ENCODE data around the gene MYOD1. TPM values are rescaled to one million over a fixed set of nuclear protein-coding genes. Genes with fewer than 3 reads are reported as not detected.

Gene MYOD1
- total and polyA plus RNA-seq, 2 of the 4 experiments (the other 2 are of a cell fraction) = not detected

GRCh38 chr11:17753641-17754040, 34.3 kb downstream of the MYOD1 start:
- H3K9me3 ChIP-seq (ENCODE audit: control insufficient read depth, insufficient read depth, low read length) = no peaks in the 10 kb centered on the region
- H4K5ac ChIP-seq (ENCODE audit: low read depth, low read length) = no peak overlapping the region
- no TSS peak for BruUV-seq (replicated peaks)
- H4K8ac ChIP-seq (ENCODE audit: low read depth in 2 of 2, low read length in 2 of 2) = no peak overlapping the region
- DNase-seq = no peak
- H3K9me1 ChIP-seq (ENCODE audit: insufficient read depth, low read length) = no peaks in the 10 kb centered on the region; the same call in 1 of the 2 replicates
- H3K4me3 ChIP-seq (ENCODE audit: insufficient read depth, low read depth, low read length) = no peak overlapping the region
- no peak overlapping the region for H3K23ac ChIP-seq (ENCODE audit: low read depth, low read length)
- intact Hi-C loops (cut with micrococcal nuclease) = no loop called here
- no peaks in the 10 kb centered on the region for H3K36me3 ChIP-seq (ENCODE audit: control insufficient read depth, insufficient read depth, low read length)
- H2AK9ac ChIP-seq (replicated peaks; ENCODE audit: low read depth, low read length, poor library complexity) = no peak overlapping the region
- no peak overlapping the region for H2AFZ ChIP-seq (replicated peaks; ENCODE audit: low read length, poor library complexity)
- H2BK15ac ChIP-seq (ENCODE audit: low read depth, low read length) = no peak overlapping the region
- no peaks in the 10 kb centered on the region for H3K79me1 ChIP-seq (ENCODE audit: low read depth in 1 of 2, low read length in 2 of 2)
- no peaks in the 10 kb centered on the region for H3K4me1 ChIP-seq (ENCODE audit: control insufficient read depth, insufficient read depth, low read length)
- no peak overlapping the region for H2BK20ac ChIP-seq (ENCODE audit: low read depth, low read length)
- H3K27ac ChIP-seq (ENCODE audit: insufficient read depth, low read length) = no peak overlapping the region
- 92% methylated on average over 2 of the region's 10 CpGs; no CpG with 5 or more reads in 1 of the 2 experiments for WGBS, 2 experiments (ENCODE audit: extremely low coverage in 2 of 2, insufficient read length in 1 of 2)
- peaks cover 41% of the 10 kb centered on the region for H3K27me3 ChIP-seq (ENCODE audit: control insufficient read depth, insufficient read depth, low read length)
- no peak overlapping the region for H3K18ac ChIP-seq (ENCODE audit: low read depth, low read length)
- no peak overlapping the region for H3K9ac ChIP-seq (ENCODE audit: low read depth, low read length)
- no peak overlapping the region for H4K91ac ChIP-seq (ENCODE audit: insufficient read depth, low read depth, low read length)
- in situ Hi-C loops (cut with MboI; ENCODE audit: low sequenced_read_pairs) = no loop called here
- dilution Hi-C loops (cut with HindIII; ENCODE audit: low sequenced_read_pairs, unreplicated experiment) = no loop called here
- H2BK120ac ChIP-seq (ENCODE audit: low read depth, low read length) = no peak overlapping the region
- no peak overlapping the region for H2AK5ac ChIP-seq (ENCODE audit: low read depth, low read length)
- H3K4me2 ChIP-seq (ENCODE audit: low read depth, low read length) = no peak overlapping the region
- POLR2A ChIA-PET (ENCODE audit: unreplicated experiment) = no interaction called here
- H3K14ac ChIP-seq (replicated peaks; ENCODE audit: low read depth, low read length) = no peak overlapping the region
- TF ChIP-seq CEBPB (IDR thresholded peaks at IDR 0.05; ENCODE audit: low read depth, low read length) = no peak
- no peak for TF ChIP-seq FOS (IDR thresholded peaks at IDR 0.05; ENCODE audit: low read depth, low read length)
- TF ChIP-seq CTCF (conservative IDR thresholded peaks at IDR 0.05; ENCODE audit: low read depth, low read length) = no peak
- TF ChIP-seq ELK1 (IDR thresholded peaks at IDR 0.05; ENCODE audit: borderline replicate concordance, low read depth, low read length) = no peak
- no peak for TF ChIP-seq NFE2L2 (IDR thresholded peaks at IDR 0.05; ENCODE audit: low read depth, low read length)
- no peaks in the 10 kb centered on the region for H4K20me1 ChIP-seq (ENCODE audit: insufficient read depth, low read length)
- no peak overlapping the region for H3K56ac ChIP-seq (ENCODE audit: extremely low read depth, insufficient read depth, low read length)
- CTCF ChIA-PET = no interaction called here
- no peak overlapping the region for H2BK5ac ChIP-seq (ENCODE audit: low read depth, low read length, poor library complexity, severe bottlenecking)
- H3K4ac ChIP-seq (ENCODE audit: low read depth, low read length) = no peak overlapping the region
- no peak for ATAC-seq (ENCODE audit: low read depth)
